Activated T-helper 9 cell treated with anti-CD3 and anti-CD28 coated beads, Interleukin-2, amount 50 U/mL, for 16 hours (primary cell): ENCODE results near the gene HDAC1.
"Not testable (repeated sequence)": the region's sequence is repeated elsewhere in the genome, so short reads cannot be mapped to it uniquely, and the experiment has no call there.

Source experiments
- DNase-seq: peaks from one replicate; pipeline ENCODE4 v3.0.0-alpha.2; 2020; ENCODE audit warnings: low read depth

HDAC1 gene

DNA sequence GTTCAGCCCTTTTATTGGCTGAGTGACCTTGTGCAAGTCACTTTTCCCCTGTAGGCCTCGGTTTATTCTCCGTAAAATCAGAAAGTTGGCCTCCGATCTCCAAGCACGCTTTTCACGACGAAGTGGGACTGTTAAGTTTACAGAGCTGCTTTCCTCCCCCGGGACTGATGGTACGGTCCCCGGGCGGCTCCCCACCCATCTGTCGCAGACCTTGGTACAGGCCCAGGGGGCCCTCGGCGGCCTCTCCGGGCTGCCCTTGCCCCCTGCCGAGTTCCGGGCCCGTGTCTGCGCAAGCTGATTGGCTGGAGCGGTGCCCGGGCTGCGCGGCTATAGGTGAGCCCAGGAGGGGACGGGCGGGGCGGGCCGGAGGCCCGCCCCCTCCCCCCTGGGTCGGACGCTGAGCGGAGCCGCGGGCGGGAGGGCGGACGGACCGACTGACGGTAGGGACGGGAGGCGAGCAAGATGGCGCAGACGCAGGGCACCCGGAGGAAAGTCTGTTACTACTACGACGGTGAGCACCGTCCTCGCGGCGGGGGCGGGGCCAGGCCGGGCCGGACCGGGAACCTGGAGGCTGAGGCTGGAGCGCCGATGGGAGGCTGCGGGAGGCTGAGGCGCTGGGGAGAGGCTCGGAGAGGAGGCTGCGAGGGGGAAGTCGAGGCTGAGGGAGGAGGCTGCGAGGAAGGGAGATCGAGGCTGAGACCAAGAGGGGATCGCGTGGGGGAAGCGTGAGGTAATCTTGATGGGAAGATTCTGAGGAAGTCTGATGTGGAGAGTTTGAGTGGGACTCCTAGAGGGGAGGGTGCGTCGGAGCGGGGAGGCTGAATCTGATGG is at the start of gene HDAC1:
HDAC1 (plus strand) TSS at position 376 of the 831 bp plus-strand sequence; CDS start at position 463, 87 bp downstream.
- DNase-seq = peak; percentile 95

DNA sequence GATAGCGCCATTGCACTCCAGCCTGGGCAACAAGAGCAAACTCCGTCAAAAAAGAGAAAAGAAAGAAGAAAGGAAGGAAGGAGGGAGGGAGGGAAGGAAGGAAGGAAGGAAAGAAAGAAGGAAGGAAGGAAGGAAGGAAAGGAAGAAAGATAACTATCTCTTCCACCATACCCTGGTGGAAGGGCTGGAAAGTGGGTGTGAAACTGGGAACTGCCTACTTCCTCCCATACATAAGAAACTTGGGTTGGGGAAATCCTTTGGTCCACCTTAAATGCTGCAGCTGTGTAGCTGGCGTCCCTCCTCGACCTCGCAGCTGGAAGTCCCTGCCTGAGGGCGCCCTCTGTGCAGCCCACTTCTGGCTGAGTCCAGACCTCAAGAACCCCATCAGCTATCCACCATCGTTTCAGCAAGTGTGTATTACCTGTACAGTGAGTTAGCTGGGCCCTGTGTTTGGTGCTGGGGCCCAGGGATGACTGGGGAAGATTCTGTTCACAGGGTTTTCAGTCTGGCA is 49.5 kb upstream of the HDAC1 start:
- DNase-seq = no peak

DNA sequence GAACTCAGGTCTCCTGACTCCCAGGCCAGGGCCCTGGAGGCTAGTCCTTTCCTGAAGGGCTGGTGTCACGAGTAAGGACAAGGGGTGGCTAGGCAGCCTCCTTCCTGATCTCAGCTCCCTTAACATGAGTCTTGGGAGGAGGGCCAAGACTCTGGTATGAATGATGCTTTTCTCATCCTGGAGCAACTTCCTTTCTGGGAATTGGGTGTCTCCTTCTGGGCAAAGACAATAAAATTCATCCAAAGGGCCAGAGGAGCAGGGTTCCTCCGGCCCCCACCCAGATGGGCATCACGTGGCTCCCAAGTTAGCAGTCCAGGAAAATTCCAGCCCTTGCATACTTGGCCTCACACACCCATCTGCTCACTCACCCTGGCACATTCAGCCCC is 45.0 kb upstream of the HDAC1 start, which contains the start of gene FAM167B:
FAM167B (plus strand) TSS at position 335 of the 386 bp plus-strand sequence. CDS start 200 bp downstream, outside the sequence.
- DNase-seq = no peak

GRCh38 chr1:32247452-32247851 is 44.4 kb upstream of the HDAC1 start:
- DNase-seq = no peak

- peak; percentile 74 for DNase-seq
Measured at GRCh38 chr1:32247983-32248889, 43.6 kb upstream of the HDAC1 start.

DNA sequence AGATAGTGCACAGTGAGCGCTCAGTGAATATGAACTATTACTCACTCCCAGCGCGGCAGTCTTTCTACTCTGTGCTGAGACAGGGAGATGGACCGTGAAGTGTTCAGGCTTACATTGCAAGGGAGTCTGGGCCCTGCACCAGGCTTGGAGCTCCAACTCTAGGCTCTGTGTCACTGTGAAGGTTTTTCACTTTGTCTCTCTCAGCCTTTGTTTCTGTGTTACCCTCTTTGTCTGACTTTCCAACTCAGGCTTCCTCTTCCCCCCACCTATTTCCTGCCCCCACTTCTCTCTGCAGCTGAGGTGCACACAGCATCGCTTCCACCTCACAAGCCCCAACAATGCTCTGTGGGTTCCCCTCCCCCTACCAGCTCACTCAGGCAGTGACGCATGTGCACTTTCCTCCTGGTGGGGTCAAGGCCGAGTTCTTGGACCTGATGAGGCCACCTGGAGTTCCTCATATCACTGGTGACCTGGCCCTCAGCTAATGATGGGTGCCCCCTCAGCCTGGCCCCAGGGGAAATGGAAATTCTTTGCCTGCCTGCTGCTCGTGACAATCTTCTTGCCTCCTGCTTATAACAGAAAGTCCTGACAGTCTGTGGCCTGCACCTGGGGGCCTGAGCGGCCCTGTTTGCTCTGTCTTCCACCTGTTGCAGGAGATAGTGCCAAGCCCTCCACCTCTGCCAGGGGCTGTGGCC is 41.9 kb upstream of the HDAC1 start:
- DNase-seq = peak; percentile 67

DNA sequence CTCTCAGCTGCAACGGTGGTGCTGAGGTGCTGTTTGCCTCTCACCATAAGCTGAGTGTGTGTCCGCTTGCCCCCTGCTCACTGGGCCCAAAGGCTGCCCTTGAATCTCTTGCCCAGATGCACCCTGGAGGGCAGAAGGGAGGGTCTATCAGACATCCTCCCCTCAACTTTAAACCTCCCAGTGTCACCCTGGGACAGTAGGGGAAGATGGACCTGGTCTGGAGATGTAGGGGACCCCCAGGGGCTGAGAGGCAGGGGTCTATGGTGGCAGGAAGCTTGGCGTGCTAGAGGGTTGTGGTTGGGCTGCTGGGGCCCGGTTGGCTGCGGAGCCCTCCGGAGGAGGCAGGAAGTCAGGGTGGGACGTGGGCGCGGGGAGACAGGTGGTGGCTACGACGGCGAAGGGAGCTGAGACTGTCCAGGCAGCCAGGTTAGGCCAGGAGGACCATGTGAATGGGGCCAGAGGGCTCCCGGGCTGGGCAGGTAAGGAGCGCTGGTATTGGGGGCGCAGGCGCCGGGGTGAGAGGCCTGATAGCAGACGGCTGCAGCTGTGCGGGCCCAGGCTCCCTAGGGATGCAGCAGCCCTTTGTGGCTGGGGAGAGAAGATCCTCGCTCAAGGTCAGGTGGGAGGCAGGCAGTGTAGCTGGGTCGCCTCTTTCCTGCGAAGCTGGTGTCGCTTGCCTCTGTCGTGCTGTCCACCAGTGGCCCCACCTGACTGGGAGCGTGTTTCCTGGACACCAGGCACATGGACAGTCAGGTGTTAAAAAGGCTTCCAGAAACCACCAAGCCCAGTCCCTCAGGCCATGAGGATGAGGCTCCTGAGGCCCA is 40.8 kb upstream of the HDAC1 start, which contains the start of gene LCK:
LCK (plus strand) TSS at position 373 of the 824 bp plus-strand sequence. CDS start 23,065 bp downstream, outside the sequence.
- DNase-seq = peak; percentile 52

GRCh38 chr1:32255072-32256071 is 36.5 kb upstream of the HDAC1 start:
- DNase-seq = no peak

- no peak for DNase-seq
Measured at GRCh38 chr1:32256473-32257226, 35.2 kb upstream of the HDAC1 start.

DNA sequence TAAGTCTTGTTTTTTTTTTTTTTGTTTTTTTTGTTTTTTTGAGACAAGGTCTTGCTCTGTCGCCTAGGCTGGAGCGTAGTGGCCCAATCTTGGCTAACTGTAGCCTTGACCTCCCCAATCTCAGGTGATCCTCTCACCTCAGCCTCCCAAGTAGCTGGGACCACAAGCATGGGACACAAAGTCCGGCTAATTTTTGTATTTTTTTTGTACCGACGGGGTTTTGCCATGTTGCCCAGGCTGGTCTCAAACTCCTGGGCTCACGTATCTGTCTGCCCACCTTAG is 34.7 kb upstream of the HDAC1 start:
- DNase-seq = no peak

DNA sequence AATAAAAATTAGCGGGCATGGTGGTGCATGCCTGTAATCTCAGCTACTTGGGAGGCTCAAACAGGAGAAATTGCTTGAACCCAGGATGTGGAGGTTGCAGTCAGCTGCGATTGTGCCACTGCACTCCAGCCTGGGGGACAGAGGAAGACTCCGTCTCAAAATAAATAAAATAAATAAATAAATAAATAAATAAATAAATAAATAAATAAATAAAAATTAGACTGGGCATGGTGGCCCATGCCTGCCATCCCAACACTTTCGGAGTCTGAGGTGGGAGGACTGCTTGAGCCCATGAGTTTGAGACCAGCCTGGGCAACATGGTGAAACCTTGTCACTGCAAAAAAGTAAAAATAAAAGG is 28.7 kb upstream of the HDAC1 start:
- not testable (repeated sequence) for DNase-seq

GRCh38 chr1:32263744-32264143 is 28.1 kb upstream of the HDAC1 start:
- DNase-seq = no peak

DNA sequence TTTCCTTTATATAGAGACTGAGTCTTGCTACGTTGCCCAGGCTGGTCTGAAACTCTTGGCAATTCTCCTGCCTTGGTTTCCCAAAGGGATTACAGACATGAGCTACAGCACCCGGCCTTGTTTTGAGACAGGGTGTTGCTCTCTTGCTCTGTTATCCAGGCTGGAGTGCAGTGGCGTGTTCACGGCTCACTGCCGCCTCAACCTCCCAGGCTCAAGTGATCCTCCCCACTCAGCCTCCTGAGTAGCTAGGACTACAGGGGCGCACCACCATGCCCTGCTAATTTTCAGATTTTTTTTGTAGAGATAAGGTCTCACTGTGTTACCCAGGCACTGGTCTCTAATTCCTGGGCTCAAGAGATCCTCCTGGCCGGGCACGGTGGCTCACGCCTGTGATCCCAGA is 26.0 kb upstream of the HDAC1 start:
- no peak for DNase-seq

GRCh38 chr1:32266921-32267591 is 24.8 kb upstream of the HDAC1 start:
- no peak for DNase-seq

- no peak for DNase-seq
Measured at GRCh38 chr1:32269744-32270143, 22.1 kb upstream of the HDAC1 start.

GRCh38 chr1:32272557-32273390 is 19.1 kb upstream of the HDAC1 start:
- DNase-seq = no peak

- DNase-seq = peak; percentile 72
Measured at GRCh38 chr1:32273391-32274208, 18.3 kb upstream of the HDAC1 start.
